Panc1 (cell line): ENCODE data around the gene CUTC.

ENCODE experiments used
- CTCF ChIP-seq: fragments of 450-650 bp; IDR thresholded peaks from 2 replicates; pipeline ENCODE4 v1.5.1; 2017; ENCODE audit warnings: mild to moderate bottlenecking
- POLR2AphosphoS5 ChIP-seq: IDR thresholded peaks from 2 replicates; pipeline ENCODE4 v1.6.1; 2012; ENCODE audit warnings: mild to moderate bottlenecking, low read depth, low read length, moderate library complexity
- REST ChIP-seq, 2 experiments: IDR thresholded peaks; 2 replicates each; pipeline ENCODE4 v1.6.1; 2011 to 2012; ENCODE audit warnings: low read depth in 2 of 2, control low read depth in 1 of 2, low read length in 1 of 2, mild to moderate bottlenecking in 1 of 2, moderate library complexity in 1 of 2; ENCODE audit not compliant: insufficient read depth in 1 of 2
- TCF7L2 ChIP-seq: IDR thresholded peaks from 2 replicates; pipeline ENCODE4 v1.6.1; 2011; ENCODE audit warnings: mild to moderate bottlenecking, low read depth, low read length, inconsistent platforms

- TF ChIP-seq CTCF (no peak), POLR2AphosphoS5 (no peak), TCF7L2 (no peak), REST (IDR thresholded peaks at IDR 0.05; ENCODE audit: insufficient read depth in 1 of 2, low read depth in 2 of 2, low read length in 1 of 2) (no peak)
Observed at GRCh38 chr10:99730026-99730425, 2.0 kb upstream of the CUTC start.
